ENCODE measurements around the gene SGO2.
"Not testable (repeated sequence)": the region's sequence is repeated elsewhere in the genome, so short reads cannot be mapped to it uniquely, and the experiment has no call there.

Gene SGO2

GRCh38 chr2:200595913-200596312, 69.9 kb downstream of the SGO2 start:
- no peak for DNase-seq

GRCh38 chr2:200596774-200597570, 71.0 kb downstream of the SGO2 start:
- DNase-seq = no peak

- no peak for DNase-seq
These were observed 73.2 kb downstream of the SGO2 start for GRCh38 chr2:200599206-200599605.

- no peak for DNase-seq
These were observed 74.7 kb downstream of the SGO2 start for GRCh38 chr2:200600549-200601225.

GRCh38 chr2:200602584-200602983, 76.6 kb downstream of the SGO2 start:
- DNase-seq = no peak

GRCh38 chr2:200603972-200604371, 78.0 kb downstream of the SGO2 start:
- no peak for DNase-seq

GRCh38 chr2:200604571-200605255, 78.7 kb downstream of the SGO2 start:
- DNase-seq = no peak

- DNase-seq = no peak
These were observed 82.5 kb downstream of the SGO2 start for GRCh38 chr2:200608341-200609027.

- no peak for DNase-seq
These were observed 83.1 kb downstream of the SGO2 start for GRCh38 chr2:200609028-200609614.

GRCh38 chr2:200610217-200610616, 84.2 kb downstream of the SGO2 start:
- DNase-seq = not testable (repeated sequence)

GRCh38 chr2:200613692-200614091, 87.7 kb downstream of the SGO2 start:
- DNase-seq = no peak

GRCh38 chr2:200614249-200614648, 88.2 kb downstream of the SGO2 start:
- DNase-seq = no peak

GRCh38 chr2:200615247-200615646, 89.2 kb downstream of the SGO2 start:
- no peak for DNase-seq

GRCh38 chr2:200616193-200616592, 90.2 kb downstream of the SGO2 start:
- DNase-seq = no peak

- DNase-seq = no peak
These were observed 90.6 kb downstream of the SGO2 start for GRCh38 chr2:200616656-200617055.

GRCh38 chr2:200617156-200618053, 91.4 kb downstream of the SGO2 start:
- no peak for DNase-seq

GRCh38 chr2:200618054-200618419, 92.0 kb downstream of the SGO2 start:
- no peak for DNase-seq

- DNase-seq = no peak
These were observed 92.6 kb downstream of the SGO2 start for GRCh38 chr2:200618590-200619021.

- DNase-seq = no peak
These were observed 93.3 kb downstream of the SGO2 start for GRCh38 chr2:200619279-200619678.

GRCh38 chr2:200620606-200621390, 94.8 kb downstream of the SGO2 start:
- no peak for DNase-seq

GRCh38 chr2:200622106-200622505, 96.1 kb downstream of the SGO2 start:
- no peak for DNase-seq

Data from NCI-H2029 treated with DMSO at 0.1 percent for 48 hours (cell line).